OCI-LY7 (cell line): ENCODE data around the gene RNGTT. TPM values are rescaled to one million over a fixed set of nuclear protein-coding genes. Genes with fewer than 3 reads are reported as not detected.
"Not testable (repeated sequence)": the region's sequence is repeated elsewhere in the genome, so short reads cannot be mapped to it uniquely, and the experiment has no call there.

Source experiments
- BruUV-seq: library from RNA; stranded (reverse); fragments of 400-500 nt; replicated peaks from 2 replicates; lab custom pipeline; 2021; lab: Mats Ljungman, UMichigan
- CTCF ChIA-PET: fragments of 300-600 bp; sonication (Branson Sonifier 250); formaldehyde crosslinking; loops from one replicate; lab custom pipeline; 2022; ENCODE audit warnings: antibody characterized with exemption; ENCODE audit not compliant: unreplicated experiment; lab: Charles Lee
- POLR2A ChIA-PET: fragments of 300-600 bp; sonication (Branson Sonifier 250); formaldehyde crosslinking; loops from one replicate; lab custom pipeline; 2022; ENCODE audit warnings: antibody characterized with exemption; lab: Charles Lee
- DNase-seq: peaks from one replicate; pipeline ENCODE4 v3.0.0-alpha.2; 2015; ENCODE audit warnings: low spot score
- H2AFZ ChIP-seq: fragments of 200-600 bp; sonication (generic), shearing (Covaris generic); 2 replicates; pipeline ENCODE4 v1.6.1; 2014; ENCODE audit warnings: mild to moderate bottlenecking, antibody characterized with exemption, low read length, moderate library complexity
- H3K27ac ChIP-seq: fragments of 200-600 bp; sonication (generic); 2 replicates; pipeline ENCODE4 v1.5.1; 2014; ENCODE audit warnings: mixed run types, low read depth, mild to moderate bottlenecking, moderate library complexity, low read length, inconsistent platforms; ENCODE audit not compliant: poor library complexity, severe bottlenecking
- H3K36me3 ChIP-seq: fragments of 200-600 bp; sonication (generic); 2 replicates; pipeline ENCODE4 v1.6.1; 2014; ENCODE audit warnings: mild to moderate bottlenecking, antibody characterized with exemption, low read length, moderate library complexity, mixed read lengths; ENCODE audit not compliant: insufficient read depth
- H3K4me1 ChIP-seq: fragments of 200-600 bp; sonication (generic); 2 replicates; pipeline ENCODE4 v1.5.1; 2014; ENCODE audit warnings: mild to moderate bottlenecking, low read length; ENCODE audit not compliant: insufficient read depth, poor library complexity, severe bottlenecking
- H3K4me2 ChIP-seq: fragments of 200-600 bp; sonication (generic); 2 replicates; pipeline ENCODE4 v1.6.1; 2014; ENCODE audit warnings: mild to moderate bottlenecking, low read length
- H3K4me3 ChIP-seq: fragments of 200-600 bp; sonication (generic); 2 replicates; pipeline ENCODE4 v1.5.1; 2014; ENCODE audit warnings: mild to moderate bottlenecking, low read depth, low read length; ENCODE audit not compliant: poor library complexity, severe bottlenecking
- H3K79me2 ChIP-seq: fragments of 200-600 bp; sonication (generic); 2 replicates; pipeline ENCODE4 v1.6.1; 2016; ENCODE audit warnings: low read depth, mild to moderate bottlenecking, low read length, moderate library complexity, mixed read lengths; ENCODE audit not compliant: insufficient read depth
- H3K9me2 ChIP-seq: fragments of 200-600 bp; sonication (generic); 2 replicates; pipeline ENCODE4 v1.6.1; 2016; ENCODE audit warnings: mild to moderate bottlenecking, low read length, mixed read lengths; ENCODE audit not compliant: insufficient read depth
- H3K9me3 ChIP-seq: fragments of 200-600 bp; sonication (generic); 2 replicates; pipeline ENCODE4 v1.6.1; 2014; ENCODE audit warnings: mild to moderate bottlenecking, mixed run types, low read length, mixed read lengths
- H4K20me1 ChIP-seq: fragments of 200-600 bp; sonication (generic); 2 replicates; pipeline ENCODE4 v1.6.1; 2014; ENCODE audit warnings: mild to moderate bottlenecking, antibody characterized with exemption, low read length, moderate library complexity, mixed read lengths; ENCODE audit not compliant: insufficient read depth
- EZH2phosphoT487 ChIP-seq: fragments of 200-600 bp; sonication (generic); IDR thresholded peaks from 2 replicates; pipeline ENCODE4 v1.6.1; 2018; ENCODE audit warnings: low read depth, borderline replicate concordance, mild to moderate bottlenecking, mixed run types, antibody characterized with exemption, low read length, moderate library complexity, mixed read lengths
- intact Hi-C: fragments of 100-400 bp; cut with micrococcal nuclease; formaldehyde crosslinking; loops from one replicate; pipeline ENCODE4 v1.10.0; 2022; ENCODE audit not compliant: unreplicated experiment
- total RNA-seq, 2 experiments: library from RNA; depleted of rRNA in 1 of 2; stranded (reverse); fragments of >200 nt in 1 of 2; shearing (Covaris generic) in 1 of 2; gene quantifications; 2 replicates each; pipeline ENCODE4 v1.2.3, GENCODE V29; 2014 to 2022
- TF ChIP-seq, protein P1 (sequence below): fragments of 200-600 bp; sonication (generic); conservative IDR thresholded peaks from 2 replicates; pipeline ENCODE4 v1.5.1; 2014; ENCODE audit warnings: mild to moderate bottlenecking, antibody characterized with exemption, low read length, moderate library complexity, mixed read lengths

RNGTT gene
- total RNA-seq, 2 experiments from 2014 or later, result 38.2 to 41.7 TPM

DNA sequence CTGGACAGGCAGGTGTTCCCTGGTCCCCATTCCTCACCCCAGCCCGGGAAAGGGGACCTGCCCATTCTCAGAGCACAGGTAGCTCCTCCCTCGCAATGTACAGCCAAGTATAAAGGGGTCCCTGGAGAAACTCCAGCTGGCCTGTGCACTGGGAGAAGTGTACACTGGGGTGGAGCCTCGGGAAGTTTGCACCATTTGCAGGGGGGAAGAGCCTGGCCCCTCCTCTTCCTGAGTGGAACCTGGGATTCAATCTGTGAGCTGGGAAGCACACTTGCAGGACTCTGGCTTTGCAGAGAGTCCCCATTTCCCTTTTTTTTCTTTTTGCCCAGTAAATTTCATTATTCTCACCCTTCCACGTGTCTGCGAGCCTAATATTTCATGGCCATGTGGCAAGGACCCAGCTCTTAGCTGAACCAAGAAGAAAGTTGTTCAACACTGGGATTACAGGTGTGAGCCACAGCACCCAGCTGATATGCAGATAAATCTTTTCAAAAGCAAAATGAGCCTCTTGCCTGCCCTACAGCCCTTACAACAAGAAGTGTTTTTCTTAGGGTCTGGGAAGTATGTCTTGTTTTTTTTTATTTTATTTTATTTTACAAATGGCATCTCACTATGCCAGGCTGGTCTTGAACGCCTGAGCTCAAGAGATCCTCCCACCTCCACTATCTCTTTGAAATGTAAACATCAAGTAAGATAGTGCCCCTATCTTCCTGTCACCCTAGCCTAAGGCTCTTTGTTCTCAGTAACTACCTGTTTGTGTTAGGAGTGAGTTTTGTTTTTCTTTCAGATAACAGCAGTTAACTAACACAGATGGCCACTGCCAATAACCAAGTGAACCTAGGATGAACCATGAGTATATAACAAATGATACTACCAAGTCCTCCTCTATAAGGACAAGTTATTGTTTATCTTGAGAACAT is 9.3 kb upstream of the RNGTT start:
- ChIA-PET CTCF (no interaction called here), POLR2A (interaction anchor here (0.5 to 1.9 kb wide), 2 partner anchors 9 to 32 kb away, joined by 3 to 5 read pairs; partner anchors contain the start of gene RNGTT)
- Histone ChIP-seq H3K9me2 (no peaks in the 10 kb centered on the region), H2AFZ (no peak overlapping the region), H3K4me3 (no peak overlapping the region), H3K4me2 (no peak overlapping the region), H3K36me3 (no peaks in the 10 kb centered on the region), H3K9me3 (no peaks in the 10 kb centered on the region), H3K79me2 (no peaks in the 10 kb centered on the region), H4K20me1 (no peaks in the 10 kb centered on the region), H3K27ac (no peak overlapping the region), H3K4me1 (no peaks in the 10 kb centered on the region)
- no peak for DNase-seq
- no TSS peak for BruUV-seq
- TF ChIP-seq, protein P1, sequence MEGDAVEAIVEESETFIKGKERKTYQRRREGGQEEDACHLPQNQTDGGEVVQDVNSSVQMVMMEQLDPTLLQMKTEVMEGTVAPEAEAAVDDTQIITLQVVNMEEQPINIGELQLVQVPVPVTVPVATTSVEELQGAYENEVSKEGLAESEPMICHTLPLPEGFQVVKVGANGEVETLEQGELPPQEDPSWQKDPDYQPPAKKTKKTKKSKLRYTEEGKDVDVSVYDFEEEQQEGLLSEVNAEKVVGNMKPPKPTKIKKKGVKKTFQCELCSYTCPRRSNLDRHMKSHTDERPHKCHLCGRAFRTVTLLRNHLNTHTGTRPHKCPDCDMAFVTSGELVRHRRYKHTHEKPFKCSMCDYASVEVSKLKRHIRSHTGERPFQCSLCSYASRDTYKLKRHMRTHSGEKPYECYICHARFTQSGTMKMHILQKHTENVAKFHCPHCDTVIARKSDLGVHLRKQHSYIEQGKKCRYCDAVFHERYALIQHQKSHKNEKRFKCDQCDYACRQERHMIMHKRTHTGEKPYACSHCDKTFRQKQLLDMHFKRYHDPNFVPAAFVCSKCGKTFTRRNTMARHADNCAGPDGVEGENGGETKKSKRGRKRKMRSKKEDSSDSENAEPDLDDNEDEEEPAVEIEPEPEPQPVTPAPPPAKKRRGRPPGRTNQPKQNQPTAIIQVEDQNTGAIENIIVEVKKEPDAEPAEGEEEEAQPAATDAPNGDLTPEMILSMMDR, result no peak
- TF ChIP-seq EZH2phosphoT487, result no peak
- intact Hi-C loops, result loop anchor here (10.0 kb wide), 1 partner anchor 642 kb away; no protein-coding TSS in a partner anchor

DNA sequence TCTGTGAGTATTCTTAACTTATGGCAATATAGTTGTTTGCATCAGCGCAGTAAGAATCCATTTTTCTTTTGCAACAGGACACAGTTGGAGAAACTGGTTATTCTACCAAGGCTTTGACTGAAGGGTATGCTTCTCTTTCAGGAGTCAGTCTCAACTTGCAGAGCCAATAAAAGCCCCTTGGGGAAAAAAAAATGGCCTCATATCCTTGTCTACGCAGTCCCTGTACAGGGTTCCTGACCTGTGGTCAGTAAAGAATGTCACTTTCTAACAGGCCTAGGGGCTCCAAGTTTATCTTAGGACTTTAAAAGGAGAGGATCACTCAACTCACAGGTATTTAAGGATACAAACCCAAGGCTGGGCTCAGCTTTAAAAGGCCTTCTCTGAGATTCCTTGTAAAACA is 6.9 kb upstream of the RNGTT start:
- no peak for TF ChIP-seq EZH2phosphoT487
- TF ChIP-seq, protein P1, result no peak
- ChIA-PET CTCF (no interaction called here), POLR2A (no interaction called here)
- Histone ChIP-seq H3K4me2 (no peak overlapping the region), H3K36me3 (no peaks in the 10 kb centered on the region), H4K20me1 (no peaks in the 10 kb centered on the region), H3K4me1 (no peaks in the 10 kb centered on the region), H3K27ac (no peak overlapping the region), H3K79me2 (no peaks in the 10 kb centered on the region), H3K9me2 (no peaks in the 10 kb centered on the region), H3K9me3 (no peaks in the 10 kb centered on the region), H2AFZ (no peak overlapping the region), H3K4me3 (no peak overlapping the region)
- intact Hi-C loops, result loop anchor here (10.0 kb wide), 1 partner anchor 644 kb away; no protein-coding TSS in a partner anchor
- DNase-seq, result no peak
- BruUV-seq, result no TSS peak

DNA sequence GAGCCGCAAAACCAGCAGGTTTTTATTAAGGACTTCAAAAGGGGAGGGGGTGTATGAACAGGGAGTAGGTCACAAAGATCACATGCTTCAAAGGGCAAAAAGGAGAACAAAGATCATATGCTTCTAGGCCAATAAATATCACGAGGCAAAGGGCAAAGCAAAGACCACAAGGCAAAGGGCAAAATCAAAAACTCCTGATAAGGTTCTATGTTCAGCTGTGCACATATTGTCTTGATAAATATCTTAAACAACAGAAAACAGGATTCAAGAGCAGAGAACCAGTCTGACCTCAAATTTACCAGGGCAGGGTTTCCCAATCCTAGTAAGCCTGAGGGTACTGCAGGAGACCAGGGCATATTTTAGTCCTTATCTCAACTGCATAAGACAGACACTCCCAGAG is 5.8 kb upstream of the RNGTT start:
- intact Hi-C loops, BruUV-seq, H3K9me2 ChIP-seq, H4K20me1 ChIP-seq, H2AFZ ChIP-seq, DNase-seq, CTCF ChIA-PET, H3K4me1 ChIP-seq, H3K4me3 ChIP-seq, H3K79me2 ChIP-seq, H3K36me3 ChIP-seq, H3K9me3 ChIP-seq, H3K27ac ChIP-seq, POLR2A ChIA-PET, H3K4me2 ChIP-seq: not testable (repeated sequence)
